NT2/D1 (cell line): ENCODE measurements around the gene GPR62.
"Not testable (repeated sequence)": the region's sequence is repeated elsewhere in the genome, so short reads cannot be mapped to it uniquely, and the experiment has no call there.

ENCODE experiments used
- DNase-seq: peaks from one replicate; pipeline ENCODE4 v3.0.0-alpha.2; 2011; ENCODE audit warnings: low read depth, low spot score
- H3K27me3 ChIP-seq: 2 replicates; pipeline ENCODE4 v1.6.0; 2011; ENCODE audit warnings: mild to moderate bottlenecking; ENCODE audit not compliant: insufficient read length, insufficient read depth
- H3K36me3 ChIP-seq: 2 replicates; pipeline ENCODE4 v1.6.1; 2011; ENCODE audit warnings: mild to moderate bottlenecking, low read length, mixed read lengths; ENCODE audit not compliant: insufficient read depth, insufficient read length
- H3K4me1 ChIP-seq: 2 replicates; pipeline ENCODE4 v1.5.1; 2011; ENCODE audit not compliant: insufficient read depth, insufficient read length
- H3K4me3 ChIP-seq: 2 replicates; pipeline ENCODE4 v1.5.1; 2011; ENCODE audit warnings: low read depth; ENCODE audit not compliant: insufficient read length
- H3K9ac ChIP-seq: 2 replicates; pipeline ENCODE4 v1.6.0; 2011; ENCODE audit warnings: low read depth; ENCODE audit not compliant: insufficient read length
- H3K9me3 ChIP-seq: 2 replicates; pipeline ENCODE4 v1.5.1; 2011; ENCODE audit warnings: mild to moderate bottlenecking, low read length; ENCODE audit not compliant: insufficient read depth
- SUZ12 ChIP-seq: IDR thresholded peaks from 2 replicates; pipeline ENCODE4 v1.6.1; 2011; ENCODE audit not compliant: insufficient read length, insufficient read depth; ENCODE audit errors: extremely low read depth
- YY1 ChIP-seq: IDR thresholded peaks from 2 replicates; pipeline ENCODE4 v1.6.1; 2011; ENCODE audit not compliant: insufficient read length, insufficient read depth
- ZNF274 ChIP-seq: IDR thresholded peaks from 2 replicates; pipeline ENCODE4 v1.6.1; 2011; ENCODE audit warnings: mild to moderate bottlenecking, low read depth, low read length

The GPR62 gene

DNA sequence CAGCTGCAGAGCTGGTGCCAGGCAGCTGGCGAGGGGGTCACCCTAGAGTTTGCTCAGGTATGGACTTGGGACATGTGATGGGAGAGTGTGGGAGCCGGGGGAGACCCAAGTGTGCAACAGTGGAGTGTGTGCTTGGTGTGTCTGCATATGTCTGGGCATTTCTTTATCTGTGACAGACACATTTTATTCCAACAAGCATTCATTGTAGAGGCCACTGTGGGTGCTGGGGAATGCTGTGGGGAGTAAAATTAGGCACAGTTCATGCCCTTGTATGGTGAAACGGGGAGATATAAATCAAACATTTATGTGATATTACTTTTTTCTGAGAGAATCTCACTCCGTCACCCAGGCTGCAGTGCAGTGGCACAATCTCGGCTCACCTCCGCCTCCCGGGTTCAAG, 32.4 kb downstream of the GPR62 start:
- no peak for DNase-seq
- Histone ChIP-seq H3K4me3 (no peak overlapping the region), H3K4me1 (peaks cover 32% of the 10 kb centered on the region), H3K9ac (no peak overlapping the region), H3K36me3 (peaks cover 18% of the 10 kb centered on the region), H3K27me3 (no peaks in the 10 kb centered on the region), H3K9me3 (no peaks in the 10 kb centered on the region)
- no peak for TF ChIP-seq SUZ12
- TF ChIP-seq YY1: no peak
- TF ChIP-seq ZNF274: no peak

DNA sequence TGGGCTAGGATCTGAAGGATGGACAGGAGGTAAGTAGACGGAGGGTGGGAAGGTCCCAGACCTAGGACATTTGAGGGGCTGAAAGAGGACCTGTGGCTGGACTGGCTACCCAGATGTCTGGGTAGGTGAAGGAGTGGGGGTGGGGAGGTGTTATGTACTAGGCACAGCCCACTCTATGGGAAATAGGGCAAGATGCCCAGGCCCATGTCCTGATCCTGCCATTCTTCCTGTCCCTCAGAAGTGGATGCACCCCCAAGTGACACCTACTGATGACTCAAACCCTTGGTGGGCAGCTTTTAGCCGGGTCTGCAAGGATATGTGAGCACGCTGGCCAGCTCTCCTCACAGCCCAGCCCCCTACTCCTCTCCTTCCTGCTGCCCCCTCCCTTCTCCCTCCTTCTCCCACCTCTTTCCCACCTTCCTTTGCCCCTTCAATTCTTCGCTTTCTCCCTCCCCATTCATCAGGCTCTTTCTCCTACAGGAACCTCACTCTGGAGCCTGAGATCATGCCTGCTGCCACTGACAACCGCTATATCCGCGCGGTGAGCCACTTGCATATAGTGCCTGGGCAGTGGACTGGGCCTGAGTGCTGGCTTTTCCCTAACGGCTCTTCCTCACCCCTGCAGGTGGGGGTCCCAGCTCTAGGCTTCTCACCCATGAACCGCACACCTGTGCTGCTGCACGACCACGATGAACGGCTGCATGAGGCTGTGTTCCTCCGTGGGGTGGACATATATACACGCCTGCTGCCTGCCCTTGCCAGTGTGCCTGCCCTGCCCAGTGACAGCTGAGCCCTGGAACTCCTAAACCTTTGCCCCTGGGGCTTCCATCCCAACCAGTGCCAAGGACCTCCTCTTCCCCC, 33.3 kb downstream of the GPR62 start:
- DNase-seq: no peak
- H3K27me3 ChIP-seq: no peaks in the 10 kb centered on the region
- H3K9me3 ChIP-seq: no peaks in the 10 kb centered on the region
- H3K36me3 ChIP-seq: peaks cover 26% of the 10 kb centered on the region
- H3K4me1 ChIP-seq: peaks cover 31% of the 10 kb centered on the region
- no peak for TF ChIP-seq SUZ12
- no peak overlapping the region for H3K4me3 ChIP-seq
- no peak overlapping the region for H3K9ac ChIP-seq

DNA sequence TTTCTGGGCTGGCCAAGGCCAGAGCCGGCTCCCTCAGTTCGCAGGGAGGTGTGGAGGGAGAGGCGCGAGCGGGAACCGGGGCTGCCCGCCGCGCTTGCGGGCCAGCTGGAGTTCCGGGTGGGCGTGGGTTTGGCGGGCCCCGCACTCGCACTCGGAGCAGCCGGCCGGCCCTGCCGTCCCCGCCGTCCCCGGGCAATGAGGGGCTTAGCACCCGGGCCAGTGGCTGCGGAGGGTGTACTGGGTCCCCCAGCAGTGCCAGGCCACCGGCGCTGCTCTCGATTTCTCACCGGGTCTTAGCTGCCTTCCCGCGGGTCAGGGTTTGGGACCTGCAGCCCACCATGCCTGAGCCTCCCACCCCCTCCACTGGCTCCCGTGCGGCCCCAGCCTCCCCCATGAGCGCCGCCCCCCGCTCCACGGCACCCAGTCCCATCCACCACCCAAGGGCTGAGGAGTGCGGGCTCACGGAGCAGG, 35.4 kb downstream of the GPR62 start:
- H3K36me3 ChIP-seq: peaks cover 46% of the 10 kb centered on the region
- peaks cover 27% of the 10 kb centered on the region for H3K4me1 ChIP-seq
- not testable (repeated sequence) for H3K9ac ChIP-seq

DNA sequence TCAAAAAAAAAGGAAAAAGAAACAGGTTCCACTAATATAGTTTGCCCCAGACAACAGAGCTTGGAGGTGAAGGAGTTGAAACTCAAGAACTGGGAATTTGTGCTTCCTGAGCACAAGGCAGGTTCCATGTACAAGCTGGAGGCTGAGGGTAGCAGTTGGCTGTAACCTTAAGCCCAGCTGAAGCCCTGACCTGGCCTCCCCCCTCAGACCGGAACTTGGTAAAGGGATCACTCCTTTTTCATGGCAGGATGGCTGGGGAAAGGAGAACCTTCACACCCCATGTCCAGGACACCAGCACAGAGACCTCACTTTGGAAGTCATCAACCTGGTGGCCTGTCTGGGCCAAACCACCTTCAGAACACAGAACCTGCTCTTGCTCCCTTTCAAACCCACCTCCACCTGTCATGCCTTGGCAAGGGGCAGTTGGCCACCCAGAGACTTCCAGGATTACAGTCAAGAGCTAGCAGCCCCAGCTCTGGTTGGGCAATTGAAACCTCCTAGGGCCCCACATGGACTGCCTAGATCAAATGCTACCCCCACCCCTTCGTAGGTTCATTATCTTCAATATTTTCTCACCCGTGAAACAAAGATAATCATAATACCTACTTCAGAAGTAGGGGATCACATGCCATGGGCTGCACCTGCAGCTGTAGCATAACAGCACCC, 37.0 kb downstream of the GPR62 start:
- Histone ChIP-seq H3K4me3 (no peak overlapping the region), H3K4me1 (peaks cover 25% of the 10 kb centered on the region), H3K9me3 (no peaks in the 10 kb centered on the region), H3K9ac (no peak overlapping the region), H3K36me3 (peaks cover 46% of the 10 kb centered on the region), H3K27me3 (no peaks in the 10 kb centered on the region)
- DNase-seq: no peak
- no peak for TF ChIP-seq ZNF274
- TF ChIP-seq SUZ12: no peak
- TF ChIP-seq YY1: no peak

More for the DNA sequence above, 35.4 kb downstream of the GPR62 start:
- DNase-seq, H3K4me3 ChIP-seq, H3K9me3 ChIP-seq, H3K27me3 ChIP-seq: not testable (repeated sequence)

DNA sequence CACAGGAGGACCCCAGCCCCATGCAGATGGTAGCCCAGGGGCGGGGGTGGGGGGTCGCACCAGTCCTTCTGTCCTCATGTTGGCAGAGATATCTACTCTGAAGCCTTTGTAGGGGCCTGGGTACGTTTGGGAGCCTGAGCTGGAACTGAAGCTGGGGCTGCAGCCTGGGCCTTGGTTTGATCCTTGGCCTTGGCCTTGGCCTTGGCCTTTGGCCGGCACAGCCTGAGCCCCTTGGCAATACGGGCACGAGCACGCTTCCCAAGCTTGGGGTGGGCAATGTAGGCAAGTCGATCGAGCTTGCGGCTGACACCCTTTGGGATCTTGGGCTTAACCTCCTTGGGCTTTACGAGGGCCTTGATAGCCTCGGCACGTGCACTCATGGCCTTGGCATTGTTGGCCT, 38.5 kb downstream of the GPR62 start:
- H3K9ac ChIP-seq, H3K27me3 ChIP-seq, H3K9me3 ChIP-seq, DNase-seq, H3K4me3 ChIP-seq: not testable (repeated sequence)
- H3K4me1 ChIP-seq: peaks cover 20% of the 10 kb centered on the region
- H3K36me3 ChIP-seq: peaks cover 46% of the 10 kb centered on the region

DNA sequence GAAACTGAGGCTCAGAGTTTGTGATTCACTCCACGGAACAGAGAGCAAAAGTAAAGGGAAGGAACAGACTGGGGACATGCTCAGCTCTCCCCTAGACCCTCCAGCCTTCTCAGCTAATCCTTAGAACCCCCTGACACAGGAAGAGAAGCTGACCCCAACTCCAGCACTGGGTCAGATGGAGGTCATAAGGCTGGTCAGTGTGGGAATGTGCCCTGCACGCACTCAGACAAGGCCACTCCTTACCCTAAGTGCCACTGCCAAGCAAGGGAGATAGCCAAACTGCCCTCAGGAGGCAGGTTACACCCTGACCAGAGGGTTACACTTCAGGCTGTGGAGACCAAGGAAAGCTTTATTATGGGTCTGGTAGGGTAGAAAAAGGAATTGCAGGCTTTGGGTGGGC, 39.3 kb downstream of the GPR62 start:
- Histone ChIP-seq H3K4me1 (peaks cover 13% of the 10 kb centered on the region), H3K9me3 (no peaks in the 10 kb centered on the region), H3K36me3 (peaks cover 43% of the 10 kb centered on the region), H3K9ac (peak overlapping the region; percentile 99), H3K27me3 (no peaks in the 10 kb centered on the region), H3K4me3 (peak overlapping the region; percentile 98)
- no peak for DNase-seq
- TF ChIP-seq ZNF274 (no peak), SUZ12 (no peak), YY1 (no peak)

DNA sequence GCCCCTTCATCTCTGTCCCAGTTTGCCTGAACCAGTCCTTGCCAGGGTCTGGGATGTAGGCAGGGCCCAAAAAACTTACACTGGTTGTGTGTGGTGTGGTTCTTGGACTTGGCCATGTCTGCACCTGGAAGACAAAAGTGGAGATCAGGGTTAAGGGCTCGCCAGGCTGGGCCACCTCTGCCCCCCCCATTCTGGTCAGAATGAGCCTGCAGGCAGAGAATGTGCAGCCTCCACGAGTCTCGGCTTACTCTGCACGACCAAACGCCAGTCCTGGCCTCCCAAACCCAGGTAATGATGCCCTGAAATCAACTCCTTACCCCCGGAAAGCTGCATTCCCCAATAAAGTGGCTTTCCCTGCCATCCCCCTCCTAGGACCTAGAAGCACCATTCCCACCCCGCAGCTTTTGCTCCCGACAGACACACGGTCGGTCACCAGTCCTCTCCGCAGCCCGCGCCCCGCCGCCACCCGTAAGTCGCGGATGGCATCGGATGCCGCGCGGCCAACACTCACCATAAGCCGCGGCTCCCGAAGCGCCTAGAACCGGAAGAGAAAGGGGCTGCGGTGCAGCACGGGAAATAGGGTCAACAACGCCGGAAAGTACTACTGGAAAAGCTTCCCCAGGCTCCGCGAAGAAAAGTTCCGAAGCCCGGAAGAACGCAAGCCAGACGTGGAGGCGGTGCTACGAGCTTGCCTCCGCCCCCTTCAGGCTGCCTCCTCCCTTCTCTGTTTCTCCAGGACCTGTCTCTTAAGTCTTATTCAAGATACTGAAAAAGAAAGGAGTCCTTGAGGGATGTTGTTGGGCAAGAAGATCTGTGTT, 40.4 kb downstream of the GPR62 start, which contains the start of gene RPL29:
TSS of gene RPL29 (minus strand) at position 550 of the 818 bp plus-strand sequence. CDS start at position 116, 434 bp downstream.
- Histone ChIP-seq H3K4me3 (peak within 1 kb of the TSS; percentile 98), H3K9me3 (no peaks in the 10 kb centered on the region), H3K27me3 (no peaks in the 10 kb centered on the region), H3K4me1 (peaks cover 12% of the 10 kb centered on the region), H3K36me3 (peaks cover 43% of the 10 kb centered on the region), H3K9ac (peak within 1 kb of the TSS; percentile 99)
- TF ChIP-seq SUZ12 (no peak), ZNF274 (no peak), YY1 (peak; percentile 14)
- DNase-seq: peak; percentile 95
